PC-9 (cell line): ENCODE data around the gene SLC10A7.

Experiments used
- EZH2 ChIP-seq: fragments of 200-600 bp; sonication (generic); IDR thresholded peaks from 2 replicates; pipeline ENCODE4 v1.8.0; 2017; ENCODE audit warnings: antibody characterized with exemption, low read depth
- TF ChIP-seq, protein P1 (sequence below): fragments of 200-600 bp; sonication (generic); conservative IDR thresholded peaks from 2 replicates; pipeline ENCODE4 v1.6.1; 2017; ENCODE audit warnings: mixed run types, antibody characterized with exemption, mild to moderate bottlenecking, moderate library complexity

DNA sequence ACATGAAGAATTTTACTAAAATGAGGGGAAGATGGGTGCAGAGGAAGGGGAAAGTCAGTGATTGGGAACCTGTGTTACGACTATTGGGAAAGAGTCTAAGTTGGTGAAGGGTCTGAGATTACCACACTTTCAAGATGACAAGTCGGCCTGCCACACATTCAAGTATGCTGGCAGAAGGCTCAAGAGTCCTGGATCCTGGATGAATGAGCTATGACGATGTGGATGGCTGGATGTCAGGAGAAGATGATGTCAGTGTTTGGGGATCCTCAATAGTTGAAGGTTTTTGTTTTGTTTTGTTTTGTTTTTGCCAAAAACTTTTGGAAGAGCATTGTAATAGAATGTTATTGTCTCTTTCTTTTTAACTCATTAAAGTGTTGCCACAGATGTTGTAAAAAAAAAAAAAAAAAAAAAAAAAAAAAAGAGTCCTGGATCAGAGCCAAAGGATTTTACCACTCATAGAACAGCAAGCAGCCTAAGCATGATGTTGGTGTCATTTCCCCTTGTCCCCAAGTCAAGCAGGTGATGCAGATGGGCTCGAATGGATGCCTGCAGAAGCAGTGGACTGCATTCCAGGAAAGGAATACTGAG lies 186.8 kb downstream of the SLC10A7 start:
- TF ChIP-seq, protein P1, sequence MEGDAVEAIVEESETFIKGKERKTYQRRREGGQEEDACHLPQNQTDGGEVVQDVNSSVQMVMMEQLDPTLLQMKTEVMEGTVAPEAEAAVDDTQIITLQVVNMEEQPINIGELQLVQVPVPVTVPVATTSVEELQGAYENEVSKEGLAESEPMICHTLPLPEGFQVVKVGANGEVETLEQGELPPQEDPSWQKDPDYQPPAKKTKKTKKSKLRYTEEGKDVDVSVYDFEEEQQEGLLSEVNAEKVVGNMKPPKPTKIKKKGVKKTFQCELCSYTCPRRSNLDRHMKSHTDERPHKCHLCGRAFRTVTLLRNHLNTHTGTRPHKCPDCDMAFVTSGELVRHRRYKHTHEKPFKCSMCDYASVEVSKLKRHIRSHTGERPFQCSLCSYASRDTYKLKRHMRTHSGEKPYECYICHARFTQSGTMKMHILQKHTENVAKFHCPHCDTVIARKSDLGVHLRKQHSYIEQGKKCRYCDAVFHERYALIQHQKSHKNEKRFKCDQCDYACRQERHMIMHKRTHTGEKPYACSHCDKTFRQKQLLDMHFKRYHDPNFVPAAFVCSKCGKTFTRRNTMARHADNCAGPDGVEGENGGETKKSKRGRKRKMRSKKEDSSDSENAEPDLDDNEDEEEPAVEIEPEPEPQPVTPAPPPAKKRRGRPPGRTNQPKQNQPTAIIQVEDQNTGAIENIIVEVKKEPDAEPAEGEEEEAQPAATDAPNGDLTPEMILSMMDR = no peak
- TF ChIP-seq EZH2 = no peak
